Kidney epithelial cell (primary cell): ENCODE results near the gene PIK3AP1. TPM values are rescaled to one million over a fixed set of nuclear protein-coding genes. Genes with fewer than 3 reads are reported as not detected.

Experiments used
- DNase-seq: peaks from one replicate; pipeline ENCODE4 v3.0.0-alpha.2; 2010; ENCODE audit warnings: low read depth
- H3K27me3 ChIP-seq: 2 replicates; pipeline ENCODE4 v1.6.0; 2011; ENCODE audit warnings: low read length; ENCODE audit not compliant: control insufficient read depth, insufficient read depth
- H3K36me3 ChIP-seq: 2 replicates; pipeline ENCODE4 v1.5.1; 2011; ENCODE audit warnings: low read length; ENCODE audit not compliant: control insufficient read depth, insufficient read depth
- H3K4me3 ChIP-seq: 2 replicates; pipeline ENCODE4 v1.5.1; 2011; ENCODE audit warnings: low read depth, mild to moderate bottlenecking, control low read depth, low read length
- total RNA-seq: library from RNA; depleted of rRNA; stranded (reverse); fragments of >200 nt; gene quantifications from 2 replicates; pipeline ENCODE4 v1.2.3, GENCODE V29; 2015
- TF ChIP-seq, protein P1 (sequence below): IDR thresholded peaks from 2 replicates; pipeline ENCODE4 v1.5.1; 2011; ENCODE audit warnings: mild to moderate bottlenecking, moderate library complexity, low read length, control low read depth, inconsistent platforms; ENCODE audit not compliant: insufficient read depth, poor library complexity, severe bottlenecking

Gene PIK3AP1
- total RNA-seq, 1 donor from 2014 or later, result 8.9 TPM

DNA sequence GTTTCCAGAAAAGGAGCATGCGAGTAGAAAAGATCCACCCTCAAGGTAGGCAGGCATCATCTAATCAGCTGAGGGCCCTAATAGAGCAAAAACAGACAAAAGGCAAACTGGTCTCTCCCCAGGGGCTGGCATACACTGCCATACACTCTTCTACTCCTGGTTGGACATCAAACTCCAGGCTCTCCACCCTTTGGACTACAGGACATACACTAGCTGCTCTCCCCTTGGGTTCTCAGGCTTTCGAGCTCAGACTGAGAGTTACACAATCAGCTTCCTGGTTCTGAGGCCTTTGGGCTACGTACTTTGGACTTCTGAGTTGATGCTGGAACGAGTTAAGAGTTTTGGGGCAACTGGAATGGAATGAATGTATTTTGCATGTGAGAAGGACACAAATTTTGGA lies 82.6 kb downstream of the PIK3AP1 start:
- Histone ChIP-seq H3K36me3 (no peaks in the 10 kb centered on the region), H3K27me3 (no peaks in the 10 kb centered on the region), H3K4me3 (no peak overlapping the region)
- no peak for DNase-seq
- TF ChIP-seq, protein P1, sequence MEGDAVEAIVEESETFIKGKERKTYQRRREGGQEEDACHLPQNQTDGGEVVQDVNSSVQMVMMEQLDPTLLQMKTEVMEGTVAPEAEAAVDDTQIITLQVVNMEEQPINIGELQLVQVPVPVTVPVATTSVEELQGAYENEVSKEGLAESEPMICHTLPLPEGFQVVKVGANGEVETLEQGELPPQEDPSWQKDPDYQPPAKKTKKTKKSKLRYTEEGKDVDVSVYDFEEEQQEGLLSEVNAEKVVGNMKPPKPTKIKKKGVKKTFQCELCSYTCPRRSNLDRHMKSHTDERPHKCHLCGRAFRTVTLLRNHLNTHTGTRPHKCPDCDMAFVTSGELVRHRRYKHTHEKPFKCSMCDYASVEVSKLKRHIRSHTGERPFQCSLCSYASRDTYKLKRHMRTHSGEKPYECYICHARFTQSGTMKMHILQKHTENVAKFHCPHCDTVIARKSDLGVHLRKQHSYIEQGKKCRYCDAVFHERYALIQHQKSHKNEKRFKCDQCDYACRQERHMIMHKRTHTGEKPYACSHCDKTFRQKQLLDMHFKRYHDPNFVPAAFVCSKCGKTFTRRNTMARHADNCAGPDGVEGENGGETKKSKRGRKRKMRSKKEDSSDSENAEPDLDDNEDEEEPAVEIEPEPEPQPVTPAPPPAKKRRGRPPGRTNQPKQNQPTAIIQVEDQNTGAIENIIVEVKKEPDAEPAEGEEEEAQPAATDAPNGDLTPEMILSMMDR, result no peak

DNA sequence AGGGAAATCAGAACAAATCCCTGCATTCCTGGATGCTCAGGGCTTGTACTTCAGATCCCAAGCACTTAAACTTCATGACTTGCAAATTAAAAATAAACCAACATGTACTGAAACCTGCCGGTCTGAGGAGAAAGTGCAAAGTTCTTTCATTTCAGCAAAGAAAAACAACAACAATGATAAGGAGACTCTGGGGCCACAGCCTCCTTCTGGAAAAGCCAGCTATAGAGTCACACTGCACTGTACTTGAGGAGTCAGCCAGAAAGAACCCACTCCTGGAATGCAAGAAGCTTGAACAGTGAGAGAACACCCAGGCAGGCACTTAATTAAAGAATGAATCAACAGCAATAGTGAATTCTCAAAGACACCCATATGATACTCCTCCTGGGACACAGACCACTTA lies 83.8 kb downstream of the PIK3AP1 start:
- no peaks in the 10 kb centered on the region for H3K27me3 ChIP-seq
- no peaks in the 10 kb centered on the region for H3K36me3 ChIP-seq
- TF ChIP-seq, protein P1, result no peak
- no peak for DNase-seq
- H3K4me3 ChIP-seq, result no peak overlapping the region

DNA sequence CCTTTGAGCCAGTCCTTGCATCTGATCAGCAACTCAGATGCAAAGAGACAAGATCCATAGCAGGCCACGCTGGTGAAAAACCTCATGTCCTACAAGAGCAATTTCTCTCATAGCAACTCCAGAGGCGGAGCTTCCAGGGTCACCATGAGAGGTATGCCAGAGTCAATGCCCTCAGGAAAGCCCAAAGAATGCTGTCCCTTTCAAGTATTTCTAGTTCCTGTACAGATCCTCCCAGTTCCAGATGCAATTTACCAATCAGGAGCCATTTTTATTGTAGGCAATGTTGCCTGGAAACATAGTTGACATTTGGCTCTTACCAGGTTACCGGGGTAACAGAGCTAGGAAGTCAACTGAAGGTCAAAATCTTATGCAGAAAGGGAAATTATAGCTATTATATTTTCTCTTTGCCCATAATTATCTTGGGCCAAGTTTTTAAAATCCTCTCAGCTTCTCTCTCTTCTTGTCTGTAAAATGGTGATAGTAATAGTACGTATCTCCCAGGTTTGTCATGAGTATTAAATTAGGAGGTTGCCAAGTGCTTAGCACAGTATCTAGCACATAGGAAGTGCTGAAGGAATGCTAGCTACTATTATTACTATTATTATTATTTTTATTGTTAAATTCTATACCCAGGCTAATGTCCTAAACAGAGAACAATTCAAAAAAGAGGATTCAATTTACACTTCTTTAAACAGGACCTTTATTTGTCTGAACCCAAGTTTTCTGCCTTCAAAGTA lies 87.2 kb downstream of the PIK3AP1 start:
- H3K36me3 ChIP-seq, result no peaks in the 10 kb centered on the region
- TF ChIP-seq, protein P1, result no peak
- no peaks in the 10 kb centered on the region for H3K27me3 ChIP-seq
- DNase-seq, result no peak
- no peak overlapping the region for H3K4me3 ChIP-seq

DNA sequence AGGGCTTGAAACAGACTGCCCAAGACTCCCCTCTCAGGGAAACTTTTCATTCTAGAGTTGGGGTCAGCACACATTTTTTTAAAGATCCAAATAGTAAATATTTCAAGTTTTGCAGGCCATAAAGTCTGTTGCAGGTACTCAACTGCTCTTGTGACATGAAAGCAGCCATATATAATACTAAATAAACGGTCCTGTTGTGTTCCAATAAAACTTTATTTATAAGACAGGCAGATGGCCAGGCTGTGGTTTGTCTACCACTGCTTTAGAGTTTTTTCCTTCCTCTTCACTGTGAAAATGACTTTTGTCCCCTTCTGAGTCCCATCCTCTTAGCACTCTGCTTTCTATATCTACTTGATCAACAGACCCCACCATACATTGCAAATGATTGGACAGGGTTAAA lies 93.0 kb downstream of the PIK3AP1 start:
- Histone ChIP-seq H3K4me3 (no peak overlapping the region), H3K36me3 (no peaks in the 10 kb centered on the region), H3K27me3 (no peaks in the 10 kb centered on the region)
- no peak for DNase-seq
- TF ChIP-seq, protein P1, result no peak

DNA sequence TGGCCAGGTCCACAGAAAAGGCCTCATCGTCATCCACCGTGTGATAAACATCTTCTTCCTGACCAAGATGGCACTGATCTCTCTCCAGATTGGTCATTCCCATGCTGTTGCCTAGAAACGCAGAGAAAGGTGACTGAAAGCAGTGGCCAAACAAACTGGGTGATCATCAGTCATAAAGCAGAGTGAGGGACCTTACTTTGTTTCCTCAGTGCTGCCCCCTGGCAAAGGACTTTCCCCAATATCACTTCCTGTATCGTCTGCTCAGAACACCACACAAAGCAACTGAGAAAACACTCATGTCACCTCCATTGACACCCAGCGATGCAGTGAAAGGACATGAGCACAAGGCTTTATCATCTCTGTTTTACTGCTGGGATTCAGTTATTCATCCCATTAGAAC lies 93.5 kb downstream of the PIK3AP1 start:
- H3K4me3 ChIP-seq, result no peak overlapping the region
- no peaks in the 10 kb centered on the region for H3K36me3 ChIP-seq
- TF ChIP-seq, protein P1, result no peak

DNA sequence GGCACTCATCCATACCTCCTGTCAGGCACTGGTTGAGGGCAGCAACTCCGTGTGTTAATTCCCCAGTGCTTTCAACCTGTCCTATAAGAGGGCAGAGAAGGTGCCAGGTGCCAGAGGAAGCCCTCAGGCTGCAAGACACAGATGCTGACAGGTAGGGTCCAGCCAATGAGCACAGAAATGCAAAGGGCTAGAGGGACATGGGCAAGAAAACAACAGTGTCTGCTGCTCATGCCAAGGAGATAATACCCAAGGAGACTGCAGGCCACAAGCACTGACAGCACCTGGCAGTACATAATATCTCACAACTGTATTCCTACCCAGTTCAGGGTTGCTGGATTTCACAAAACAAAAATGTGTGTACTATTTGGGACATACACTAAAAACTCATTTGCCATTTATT lies 95.1 kb downstream of the PIK3AP1 start:
- no peaks in the 10 kb centered on the region for H3K27me3 ChIP-seq
- H3K4me3 ChIP-seq, result no peak overlapping the region
- H3K36me3 ChIP-seq, result no peaks in the 10 kb centered on the region
- no peak for DNase-seq
- TF ChIP-seq, protein P1, result no peak

More for the DNA sequence above, 93.5 kb downstream of the PIK3AP1 start:
- DNase-seq, result no peak
- no peaks in the 10 kb centered on the region for H3K27me3 ChIP-seq
